SK-N-MC (cell line): ENCODE results near the gene JOSD1.

Experiments used
- EZH2 ChIP-seq: fragments of 200-600 bp; sonication (generic); IDR thresholded peaks from one replicate; pipeline ENCODE4 v1.6.1; 2017; ENCODE audit warnings: antibody characterized with exemption
- POLR2AphosphoS5 ChIP-seq: IDR thresholded peaks from 2 replicates; pipeline ENCODE4 v1.6.1; 2012; ENCODE audit warnings: mild to moderate bottlenecking, low read depth, low read length, borderline replicate concordance

- no peak for TF ChIP-seq POLR2AphosphoS5
- no peak for TF ChIP-seq EZH2
These were observed 20.8 kb upstream of the JOSD1 start for GRCh38 chr22:38721551-38721950.
